ENCODE results near the gene RSRC1.

RSRC1 gene

GRCh38 chr3:158181096-158181495, 71.2 kb downstream of the RSRC1 start:
- H4K20me1 ChIP-seq (ENCODE audit: insufficient read depth): no peaks in the 10 kb centered on the region
- no peaks in the 10 kb centered on the region for H3K36me3 ChIP-seq (ENCODE audit: insufficient read depth)
- no peak overlapping the region for H3K4me3 ChIP-seq (IDR thresholded peaks at IDR 0.05; ENCODE audit: insufficient read depth, low read depth, low read length)
- H3K27me3 ChIP-seq (ENCODE audit: insufficient read depth, low read depth): no peaks in the 10 kb centered on the region
- H2AFZ ChIP-seq (ENCODE audit: low read depth): no peak overlapping the region
- no peak overlapping the region for H3K9ac ChIP-seq
- no peaks in the 10 kb centered on the region for H3K79me2 ChIP-seq (ENCODE audit: insufficient read depth, low read depth)
- H3K4me2 ChIP-seq: no peak overlapping the region
- TF ChIP-seq CTCF (conservative IDR thresholded peaks at IDR 0.05; ENCODE audit: low read depth, low read length): no peak
- no peaks in the 10 kb centered on the region for H3K4me1 ChIP-seq (ENCODE audit: low read depth, poor library complexity, severe bottlenecking)
- H3K27ac ChIP-seq: no peak overlapping the region

- H3K4me1 ChIP-seq (ENCODE audit: low read depth, poor library complexity, severe bottlenecking): no peaks in the 10 kb centered on the region
- no peak for TF ChIP-seq CTCF (conservative IDR thresholded peaks at IDR 0.05; ENCODE audit: low read depth, low read length)
- H3K27ac ChIP-seq: no peak overlapping the region
- H3K4me3 ChIP-seq (IDR thresholded peaks at IDR 0.05; ENCODE audit: insufficient read depth, low read depth, low read length): no peak overlapping the region
- H3K36me3 ChIP-seq (ENCODE audit: insufficient read depth): no peaks in the 10 kb centered on the region
- H3K4me2 ChIP-seq: no peak overlapping the region
- no peak overlapping the region for H2AFZ ChIP-seq (ENCODE audit: low read depth)
- H3K27me3 ChIP-seq (ENCODE audit: insufficient read depth, low read depth): no peaks in the 10 kb centered on the region
- H3K79me2 ChIP-seq (ENCODE audit: insufficient read depth, low read depth): no peaks in the 10 kb centered on the region
- H4K20me1 ChIP-seq (ENCODE audit: insufficient read depth): no peaks in the 10 kb centered on the region
- no peak overlapping the region for H3K9ac ChIP-seq
Observed at GRCh38 chr3:158185711-158186110, 75.8 kb downstream of the RSRC1 start.

- Histone ChIP-seq H3K27me3 (ENCODE audit: insufficient read depth, low read depth) (no peaks in the 10 kb centered on the region), H4K20me1 (ENCODE audit: insufficient read depth) (no peaks in the 10 kb centered on the region), H3K4me1 (ENCODE audit: low read depth, poor library complexity, severe bottlenecking) (no peaks in the 10 kb centered on the region), H3K79me2 (ENCODE audit: insufficient read depth, low read depth) (peaks cover 5% of the 10 kb centered on the region; the same call in 1 of the 2 replicates), H2AFZ (ENCODE audit: low read depth) (no peak overlapping the region), H3K4me2 (no peak overlapping the region), H3K36me3 (ENCODE audit: insufficient read depth) (no peaks in the 10 kb centered on the region), H3K27ac (no peak overlapping the region), H3K9ac (no peak overlapping the region), H3K4me3 (IDR thresholded peaks at IDR 0.05; ENCODE audit: insufficient read depth, low read depth, low read length) (no peak overlapping the region)
- no peak for TF ChIP-seq CTCF (conservative IDR thresholded peaks at IDR 0.05; ENCODE audit: low read depth, low read length)
Observed at GRCh38 chr3:158200955-158201354, 91.1 kb downstream of the RSRC1 start.

GRCh38 chr3:158205324-158205723, 95.4 kb downstream of the RSRC1 start:
- H4K20me1 ChIP-seq (ENCODE audit: insufficient read depth): no peaks in the 10 kb centered on the region; the same call in 1 of the 2 replicates
- no peak for TF ChIP-seq CTCF (conservative IDR thresholded peaks at IDR 0.05; ENCODE audit: low read depth, low read length)
- no peak overlapping the region for H3K9ac ChIP-seq
- no peaks in the 10 kb centered on the region for H3K27me3 ChIP-seq (ENCODE audit: insufficient read depth, low read depth)
- no peaks in the 10 kb centered on the region for H3K4me1 ChIP-seq (ENCODE audit: low read depth, poor library complexity, severe bottlenecking)
- no peak overlapping the region for H3K27ac ChIP-seq
- 0 out of 2 replicates have a peak, but pooled peaks cover 5% of the 10 kb centered on the region for H3K79me2 ChIP-seq (ENCODE audit: insufficient read depth, low read depth)
- H3K36me3 ChIP-seq (ENCODE audit: insufficient read depth): no peaks in the 10 kb centered on the region
- H3K4me3 ChIP-seq (IDR thresholded peaks at IDR 0.05; ENCODE audit: insufficient read depth, low read depth, low read length): no peak overlapping the region
- no peak overlapping the region for H2AFZ ChIP-seq (ENCODE audit: low read depth)
- H3K4me2 ChIP-seq: no peak overlapping the region

All from KMS-11 (cell line).